ENCODE data around the gene DIPK1B. TPM values are rescaled to one million over a fixed set of nuclear protein-coding genes. Genes with fewer than 3 reads are reported as not detected.

Gene DIPK1B
- total and polyA plus RNA-seq, 10 donors = 5.2 to 26.5 (median 12.3) TPM

GRCh38 chr9:136756134-136756438 is 43.7 kb downstream of the DIPK1B start:
- no peak overlapping the region for H3K4me3 ChIP-seq
- H3K27ac ChIP-seq = no peak overlapping the region
- H3K9me3 ChIP-seq = peaks cover 0 to 40% (median 25%) of the 10 kb centered on the region in 8 donors
- H3K36me3 ChIP-seq = no peaks in the 10 kb centered on the region
- DNase-seq = no peak
- H3K27me3 ChIP-seq (replicated peaks in 1 of 7) = peaks cover 0 to 28% (median 0%) of the 10 kb centered on the region in 7 donors
- no peak for TF ChIP-seq POLR2A (IDR thresholded peaks at IDR 0.05)
- no peak for TF ChIP-seq CTCF (IDR thresholded peaks at IDR 0.05 in 8 of 11, conservative IDR thresholded peaks at IDR 0.05 in 3 of 11)
- no peak for TF ChIP-seq POLR2AphosphoS5 (IDR thresholded peaks at IDR 0.05)
- intact Hi-C loops (cut with DNase I; ENCODE audit: low total_unique reads) = no loop called here
- WGBS, 5 donors = 82 to 100% (median 96%) methylated on average over 3 to 4 of the region's 4 CpGs
- H3K4me1 ChIP-seq = peaks cover 0 to 59% (median 23%) of the 10 kb centered on the region in 6 donors

- intact Hi-C loops (cut with DNase I; ENCODE audit: low total_unique reads) = no loop called here
- peak overlapping the region in 2 of 8 donors; percentile 65 to 66 for H3K27ac ChIP-seq
- H3K4me1 ChIP-seq = peaks cover 0 to 62% (median 24%) of the 10 kb centered on the region in 6 donors
- peaks cover 0 to 33% (median 0%) of the 10 kb centered on the region in 7 donors for H3K27me3 ChIP-seq (replicated peaks in 1 of 7)
- no peak for DNase-seq
- 89 to 95% (median 93%) methylated on average over 15 to 18 of the region's 18 CpGs for WGBS, 5 donors
- no peak for TF ChIP-seq POLR2AphosphoS5 (IDR thresholded peaks at IDR 0.05)
- no peak for TF ChIP-seq POLR2A (IDR thresholded peaks at IDR 0.05)
- no peak overlapping the region for H3K4me3 ChIP-seq
- H3K36me3 ChIP-seq = no peaks in the 10 kb centered on the region
- peaks cover 0 to 33% (median 17%) of the 10 kb centered on the region in 8 donors for H3K9me3 ChIP-seq
Measured at GRCh38 chr9:136756836-136757235, 44.5 kb downstream of the DIPK1B start.

GRCh38 chr9:136757328-136757727 is 45.0 kb downstream of the DIPK1B start:
- intact Hi-C loops (cut with DNase I; ENCODE audit: low total_unique reads) = no loop called here
- no peak overlapping the region for H3K4me3 ChIP-seq
- DNase-seq = peak; percentile 71
- H3K9me3 ChIP-seq = peaks cover 0 to 28% (median 12%) of the 10 kb centered on the region in 8 donors
- H3K27ac ChIP-seq = peak overlapping the region in 4 of 8 donors; percentile 33 to 66 (median 54)
- TF ChIP-seq POLR2A (IDR thresholded peaks at IDR 0.05) = no peak
- TF ChIP-seq CTCF (IDR thresholded peaks at IDR 0.05 in 8 of 11, conservative IDR thresholded peaks at IDR 0.05 in 3 of 11) = no peak
- no peak for TF ChIP-seq POLR2AphosphoS5 (IDR thresholded peaks at IDR 0.05)
- peaks cover 0 to 38% (median 0%) of the 10 kb centered on the region in 7 donors for H3K27me3 ChIP-seq (replicated peaks in 1 of 7)
- peaks cover 0 to 62% (median 24%) of the 10 kb centered on the region in 6 donors for H3K4me1 ChIP-seq
- no peaks in the 10 kb centered on the region for H3K36me3 ChIP-seq
- 82 to 91% (median 88%) methylated on average over 4 to 20 of the region's 20 CpGs for WGBS, 5 donors

GRCh38 chr9:136757751-136758140 is 45.4 kb downstream of the DIPK1B start:
- Histone ChIP-seq H3K4me3 (no peak overlapping the region), H3K9me3 (peaks cover 0 to 24% (median 8%) of the 10 kb centered on the region in 8 donors), H3K4me1 (peaks cover 0 to 62% (median 24%) of the 10 kb centered on the region in 6 donors), H3K27me3 (replicated peaks in 1 of 7) (peaks cover 0 to 42% (median 0%) of the 10 kb centered on the region in 7 donors), H3K36me3 (no peaks in the 10 kb centered on the region), H3K27ac (peak overlapping the region in 5 of 8 donors; percentile 29 to 66 (median 44))
- intact Hi-C loops (cut with DNase I; ENCODE audit: low total_unique reads) = no loop called here
- peak; percentile 82 for DNase-seq
- 57 to 82% (median 79%) methylated on average over 6 to 20 of the region's 20 CpGs for WGBS, 5 donors
- TF ChIP-seq POLR2AphosphoS5 (IDR thresholded peaks at IDR 0.05) (no peak), CTCF (IDR thresholded peaks at IDR 0.05 in 8 of 11, conservative IDR thresholded peaks at IDR 0.05 in 3 of 11) (no peak), POLR2A (IDR thresholded peaks at IDR 0.05) (no peak)
